Upper lobe of right lung (tissue), 1 donor: Measurements from ENCODE around the gene ESRP2. TPM values are rescaled to one million over a fixed set of nuclear protein-coding genes. Genes with fewer than 3 reads are reported as not detected.

Experiments
- ATAC-seq: fragments of 200-7000 bp; cut with Tn5 transposase; one replicate; pipeline ENCODE4 v1.9.1; 2020; ENCODE audit warnings: mild to moderate bottlenecking, moderate library complexity
- DNase-seq: peaks from one replicate; pipeline ENCODE4 v3.0.0-alpha.2; 2020
- H3K27ac ChIP-seq: fragments of 200-600 bp; one replicate; pipeline ENCODE4 v1.8.0; 2022
- H3K27me3 ChIP-seq: fragments of 200-600 bp; one replicate; pipeline ENCODE4 v1.8.0; 2022; ENCODE audit warnings: mild to moderate bottlenecking
- H3K36me3 ChIP-seq: fragments of 200-600 bp; one replicate; pipeline ENCODE4 v1.8.0; 2022
- H3K4me1 ChIP-seq: fragments of 200-600 bp; one replicate; pipeline ENCODE4 v1.8.0; 2022
- H3K4me3 ChIP-seq: fragments of 200-600 bp; one replicate; pipeline ENCODE4 v1.8.0; 2022; ENCODE audit warnings: mild to moderate bottlenecking
- H3K9me3 ChIP-seq: fragments of 200-600 bp; one replicate; pipeline ENCODE4 v1.8.0; 2022
- CTCF ChIP-seq: fragments of 200-600 bp; IDR thresholded peaks from one replicate; pipeline ENCODE4 v1.8.0; 2022; ENCODE audit warnings: antibody characterized with exemption
- intact Hi-C: fragments of 100-400 bp; cut with DNase I; formaldehyde crosslinking; loops from one replicate; pipeline ENCODE4 v1.11.0; 2022
- microRNA-seq: library from miRNA; unstranded; fragments of <30 nt; microRNA quantifications from one replicate; pipeline ENCODE4 v1.2.0, GENCODE V29; 2020; ENCODE audit warnings: borderline microRNAs expressed
- total RNA-seq: library from RNA; stranded (reverse); fragmentation: NEBNext Ultra II Directional; extraction: Animal tissue kit (Norgen Biotek cat#: 25700); gene quantifications from one replicate; pipeline ENCODE4 v1.2.1, GENCODE V29; 2021
- donor health status: DM: no; HTN: yes; CAD: no; lungs with severe emphysema.

Gene ESRP2
- total RNA-seq, 1 donor from 2014 or later = 61.0 TPM

- DNase-seq = no peak
- ATAC-seq = no peak
- Histone ChIP-seq H3K27ac (no peak overlapping the region), H3K36me3 (peaks cover 76% of the 10 kb centered on the region), H3K4me1 (no peaks in the 10 kb centered on the region), H3K27me3 (no peaks in the 10 kb centered on the region), H3K4me3 (no peak overlapping the region), H3K9me3 (no peaks in the 10 kb centered on the region)
- no peak for TF ChIP-seq CTCF
- intact Hi-C loops = no loop called here
Observed at GRCh38 chr16:68179196-68179795, 56.6 kb downstream of the ESRP2 start.

Small RNA genes within 50 kb of the gene (microRNA-seq; reads per million reads assigned to microRNA genes)
- not detected for gene MIR6773

Other genes with a start within 250 kb of the ESRP2 start
- gene DPEP2, start 236.6 kb downstream of the ESRP2 start, total RNA-seq = 16.4 TPM
- gene DPEP2NB, start 220.2 kb downstream of the ESRP2 start, total RNA-seq = not detected
- gene DDX28, start 212.9 kb downstream of the ESRP2 start, total RNA-seq = 9.9 TPM
- 11.2 TPM for gene DUS2, start 212.8 kb downstream of the ESRP2 start, total RNA-seq
- gene NFATC3, start 150.8 kb downstream of the ESRP2 start, total RNA-seq = 74.5 TPM
- 30.4 TPM for gene PLA2G15, start 9.2 kb upstream of the ESRP2 start, total RNA-seq
- gene SLC7A6, start 28.4 kb upstream of the ESRP2 start, total RNA-seq = 61.9 TPM
- gene SLC7A6OS, start 74.8 kb upstream of the ESRP2 start, total RNA-seq = 18.8 TPM
- 30.0 TPM for gene PRMT7, start 74.9 kb upstream of the ESRP2 start, total RNA-seq
- gene SMPD3, start 212.4 kb upstream of the ESRP2 start, total RNA-seq = 5.6 TPM